ENCODE data around the gene DDX1. TPM values are rescaled to one million over a fixed set of nuclear protein-coding genes. Genes with fewer than 3 reads are reported as not detected.
"Not testable (repeated sequence)": the region's sequence is repeated elsewhere in the genome, so short reads cannot be mapped to it uniquely, and the experiment has no call there.

The DDX1 gene
- total RNA-seq, 3 donors from 2014 or later, result 70.7 to 96.7 (median 72.4) TPM

DNA sequence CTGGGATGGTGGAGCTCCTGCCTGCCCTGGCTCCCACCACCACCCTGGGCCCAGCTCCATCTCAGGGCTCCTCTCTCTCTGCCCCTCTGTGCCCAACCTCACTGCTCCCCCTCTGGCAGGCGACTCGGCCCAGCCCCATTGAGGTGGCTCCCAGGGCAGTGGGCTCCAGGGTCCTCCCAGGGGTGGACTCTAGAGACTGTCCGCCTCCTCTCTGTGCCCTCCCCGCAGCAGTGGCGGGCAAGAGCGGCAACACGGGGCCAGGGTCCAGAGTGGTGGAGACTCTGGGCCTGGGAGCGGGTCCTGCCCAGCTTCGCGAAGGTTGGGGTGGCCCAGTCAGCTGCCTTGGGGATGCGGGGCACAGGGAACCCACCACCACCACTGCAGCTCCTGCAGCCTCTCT, 27.4 kb downstream of the DDX1 start:
- intact Hi-C loops (cut with DNase I, micrococcal nuclease), result no loop called here
- H3K9me3 ChIP-seq, result no peaks in the 10 kb centered on the region
- H3K4me3 ChIP-seq, result no peak overlapping the region
- H3K36me3 ChIP-seq (ENCODE audit: low read depth), result peaks cover 15% of the 10 kb centered on the region
- TF ChIP-seq, protein P1, sequence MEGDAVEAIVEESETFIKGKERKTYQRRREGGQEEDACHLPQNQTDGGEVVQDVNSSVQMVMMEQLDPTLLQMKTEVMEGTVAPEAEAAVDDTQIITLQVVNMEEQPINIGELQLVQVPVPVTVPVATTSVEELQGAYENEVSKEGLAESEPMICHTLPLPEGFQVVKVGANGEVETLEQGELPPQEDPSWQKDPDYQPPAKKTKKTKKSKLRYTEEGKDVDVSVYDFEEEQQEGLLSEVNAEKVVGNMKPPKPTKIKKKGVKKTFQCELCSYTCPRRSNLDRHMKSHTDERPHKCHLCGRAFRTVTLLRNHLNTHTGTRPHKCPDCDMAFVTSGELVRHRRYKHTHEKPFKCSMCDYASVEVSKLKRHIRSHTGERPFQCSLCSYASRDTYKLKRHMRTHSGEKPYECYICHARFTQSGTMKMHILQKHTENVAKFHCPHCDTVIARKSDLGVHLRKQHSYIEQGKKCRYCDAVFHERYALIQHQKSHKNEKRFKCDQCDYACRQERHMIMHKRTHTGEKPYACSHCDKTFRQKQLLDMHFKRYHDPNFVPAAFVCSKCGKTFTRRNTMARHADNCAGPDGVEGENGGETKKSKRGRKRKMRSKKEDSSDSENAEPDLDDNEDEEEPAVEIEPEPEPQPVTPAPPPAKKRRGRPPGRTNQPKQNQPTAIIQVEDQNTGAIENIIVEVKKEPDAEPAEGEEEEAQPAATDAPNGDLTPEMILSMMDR (IDR thresholded peaks at IDR 0.05), result no peak
- ATAC-seq (no peak), DNase-seq (no peak)
- H3K4me1 ChIP-seq (ENCODE audit: low read depth), result no peaks in the 10 kb centered on the region

DNA sequence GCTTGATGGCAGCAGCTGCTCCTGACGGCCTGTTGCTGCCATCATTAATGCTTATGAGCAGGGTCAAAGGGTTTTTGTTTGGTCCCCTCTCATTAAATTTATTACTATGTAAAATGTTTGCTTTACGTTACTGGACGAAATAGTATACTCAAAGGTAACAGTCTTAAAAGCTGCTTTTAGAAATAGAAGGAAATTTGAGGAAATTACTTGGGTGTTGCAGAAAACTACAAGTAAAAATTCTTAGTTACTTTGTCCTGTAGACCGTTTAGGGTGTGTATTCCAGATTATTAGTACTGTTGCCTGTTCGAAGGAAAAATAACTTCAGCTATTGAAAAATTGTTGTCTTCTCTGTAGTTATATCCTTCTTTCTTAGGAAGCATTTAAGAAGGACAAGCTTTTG, 27.8 kb downstream of the DDX1 start:
- intact Hi-C loops (cut with DNase I, micrococcal nuclease), result no loop called here
- Histone ChIP-seq H3K9me3 (no peaks in the 10 kb centered on the region), H3K4me1 (ENCODE audit: low read depth) (no peaks in the 10 kb centered on the region), H3K4me3 (no peak overlapping the region), H3K36me3 (ENCODE audit: low read depth) (peaks cover 15% of the 10 kb centered on the region)
- ATAC-seq (no peak), DNase-seq (no peak)
- TF ChIP-seq, protein P1 (IDR thresholded peaks at IDR 0.05), result no peak

DNA sequence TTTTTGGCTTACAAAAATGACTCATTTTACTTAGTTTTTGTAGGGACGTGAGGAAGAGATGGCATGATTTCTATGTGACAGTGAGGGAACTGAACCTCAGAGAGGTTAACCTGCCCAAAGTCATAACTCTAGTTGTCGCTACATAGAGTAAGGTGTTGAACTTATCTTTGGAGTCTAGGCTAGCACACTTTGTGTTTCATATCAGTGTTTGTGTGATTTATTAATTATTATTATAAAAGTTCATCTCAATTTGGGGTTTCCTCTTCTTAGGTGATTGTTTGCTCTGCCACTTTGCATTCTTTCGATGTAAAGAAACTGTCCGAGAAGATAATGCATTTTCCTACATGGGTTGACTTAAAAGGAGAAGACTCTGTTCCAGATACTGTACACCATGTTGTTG, 28.3 kb downstream of the DDX1 start:
- intact Hi-C loops (cut with DNase I, micrococcal nuclease), result no loop called here
- TF ChIP-seq, protein P1 (IDR thresholded peaks at IDR 0.05), result no peak
- DNase-seq (no peak), ATAC-seq (no peak)
- peaks cover 15% of the 10 kb centered on the region for H3K36me3 ChIP-seq (ENCODE audit: low read depth)
- no peaks in the 10 kb centered on the region for H3K9me3 ChIP-seq
- no peak overlapping the region for H3K4me3 ChIP-seq
- no peaks in the 10 kb centered on the region for H3K4me1 ChIP-seq (ENCODE audit: low read depth)

DNA sequence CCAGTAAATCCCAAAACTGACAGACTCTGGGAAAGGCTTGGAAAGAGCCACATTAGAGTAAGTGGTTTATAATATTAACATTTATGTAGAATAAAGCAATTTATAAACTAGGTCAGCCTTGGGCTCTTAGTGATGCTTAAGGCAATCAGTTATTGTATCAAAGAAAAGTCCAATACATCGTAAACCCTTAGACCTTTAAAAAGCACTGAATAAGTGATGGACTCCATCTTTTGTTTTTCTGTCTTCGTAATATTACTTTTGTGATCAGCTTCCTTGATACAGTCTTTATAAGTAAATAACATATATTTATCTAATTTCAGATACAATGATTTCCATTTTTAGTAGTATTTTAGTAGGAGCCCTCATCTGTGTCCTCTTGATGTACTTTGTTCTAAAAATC, 28.7 kb downstream of the DDX1 start:
- no peak overlapping the region for H3K4me3 ChIP-seq
- H3K9me3 ChIP-seq, result no peaks in the 10 kb centered on the region
- no peaks in the 10 kb centered on the region for H3K4me1 ChIP-seq (ENCODE audit: low read depth)
- TF ChIP-seq, protein P1 (IDR thresholded peaks at IDR 0.05), result no peak
- DNase-seq, result no peak
- peaks cover 15% of the 10 kb centered on the region for H3K36me3 ChIP-seq (ENCODE audit: low read depth)
- no peak for ATAC-seq
- intact Hi-C loops (cut with DNase I, micrococcal nuclease), result no loop called here

DNA sequence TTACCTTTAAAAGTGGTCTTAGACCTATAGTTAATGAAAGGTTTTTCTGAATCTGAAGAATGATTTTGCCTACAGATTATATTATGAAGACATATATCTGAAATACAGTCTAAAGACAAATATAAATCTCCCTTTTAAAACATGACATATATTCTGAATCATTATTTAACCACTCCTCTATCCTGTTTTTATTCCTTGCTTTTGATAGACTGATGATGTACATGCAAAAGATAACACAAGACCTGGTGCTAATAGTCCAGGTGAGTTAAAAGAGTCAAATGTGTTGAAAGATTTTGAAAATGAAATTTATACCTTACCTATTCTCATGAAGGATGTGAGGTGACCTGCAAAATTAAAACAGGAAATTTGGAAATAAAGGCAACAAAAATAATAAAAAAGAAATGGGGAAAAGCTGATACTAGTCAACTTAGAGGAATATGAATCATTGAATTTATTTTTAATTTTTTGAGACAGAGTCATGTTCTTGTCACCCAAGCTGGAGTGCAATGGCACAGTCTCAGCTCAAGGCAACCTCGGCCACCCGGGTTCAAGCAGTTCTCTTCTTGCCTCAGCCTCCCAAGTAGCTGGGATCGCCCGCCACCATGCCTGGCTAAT, 29.3 kb downstream of the DDX1 start:
- intact Hi-C loops (cut with DNase I, micrococcal nuclease), result no loop called here
- Histone ChIP-seq H3K4me3 (no peak overlapping the region), H3K4me1 (ENCODE audit: low read depth) (no peaks in the 10 kb centered on the region), H3K9me3 (no peaks in the 10 kb centered on the region), H3K36me3 (ENCODE audit: low read depth) (peaks cover 15% of the 10 kb centered on the region)
- ATAC-seq (no peak), DNase-seq (no peak)
- TF ChIP-seq, protein P1 (IDR thresholded peaks at IDR 0.05), result no peak

DNA sequence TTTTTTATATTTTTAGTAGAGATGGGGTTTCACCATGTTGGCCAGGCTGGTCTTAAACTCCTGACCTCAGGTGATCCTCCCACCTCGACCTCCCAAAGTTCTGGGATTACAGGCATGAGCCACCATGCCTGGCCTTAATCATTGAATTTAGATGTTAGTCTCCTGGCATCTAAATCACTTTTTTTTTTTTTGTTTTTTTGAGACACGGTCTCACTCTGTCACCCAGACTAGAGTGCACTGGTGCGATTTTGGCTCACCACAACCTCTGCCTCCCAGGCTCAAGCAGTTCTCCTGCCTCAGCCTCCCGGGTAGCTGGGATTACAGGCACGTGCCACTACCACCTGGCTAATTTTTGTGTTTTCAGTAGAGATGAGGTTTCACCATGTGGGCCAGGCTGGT, 29.8 kb downstream of the DDX1 start:
- H3K4me1 ChIP-seq (ENCODE audit: low read depth); ATAC-seq; intact Hi-C loops (cut with DNase I, micrococcal nuclease); DNase-seq; H3K4me3 ChIP-seq; H3K9me3 ChIP-seq: not testable (repeated sequence)
- H3K36me3 ChIP-seq (ENCODE audit: low read depth), result peaks cover 15% of the 10 kb centered on the region

All from mucosa of descending colon (tissue), 3 donors.